Astrocyte of the cerebellum (primary cell): ENCODE data around the gene HSF5.
A peak's percentile ranks its signal among the peaks of the same experiment; 100 is the strongest.

Source experiments
- DNase-seq: peaks from one replicate; pipeline ENCODE4 v3.0.0-alpha.2; 2011; ENCODE audit warnings: low read depth
- H3K4me3 ChIP-seq: 2 replicates; pipeline ENCODE4 v1.5.1; 2011; ENCODE audit warnings: mild to moderate bottlenecking, low read depth, low read length, moderate library complexity
- in situ Hi-C: cut with HindIII; loops from 2 replicates; pipeline ENCODE4 v1.10.0; 2017; ENCODE audit warnings: low sequenced_read_pairs
- TF ChIP-seq, protein P1 (sequence below): IDR thresholded peaks from 2 replicates; pipeline ENCODE4 v1.5.1; 2012; ENCODE audit warnings: low read length, low read depth, moderate library complexity, mild to moderate bottlenecking; ENCODE audit errors: missing control alignments

Gene HSF5

DNA sequence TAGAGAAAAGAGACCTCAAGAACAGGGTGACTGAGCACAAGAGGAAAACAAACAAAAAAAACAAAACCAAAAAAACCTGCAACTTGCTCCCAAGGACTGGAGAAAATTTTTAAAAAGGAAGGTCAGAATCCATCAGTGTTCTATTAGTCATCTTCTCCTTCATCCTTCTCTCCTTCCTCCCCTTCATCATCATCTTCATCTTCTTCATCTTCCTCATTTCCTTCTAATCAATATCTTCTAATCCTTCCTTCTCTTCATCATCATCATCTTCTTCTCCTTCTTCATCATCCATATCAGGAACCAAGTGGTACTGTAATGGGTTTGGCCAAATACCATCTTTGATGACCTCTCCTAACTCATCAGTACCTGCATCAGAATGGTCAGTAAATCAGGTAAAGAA, 12.2 kb downstream of the HSF5 start:
- no peak for DNase-seq
- TF ChIP-seq, protein P1, sequence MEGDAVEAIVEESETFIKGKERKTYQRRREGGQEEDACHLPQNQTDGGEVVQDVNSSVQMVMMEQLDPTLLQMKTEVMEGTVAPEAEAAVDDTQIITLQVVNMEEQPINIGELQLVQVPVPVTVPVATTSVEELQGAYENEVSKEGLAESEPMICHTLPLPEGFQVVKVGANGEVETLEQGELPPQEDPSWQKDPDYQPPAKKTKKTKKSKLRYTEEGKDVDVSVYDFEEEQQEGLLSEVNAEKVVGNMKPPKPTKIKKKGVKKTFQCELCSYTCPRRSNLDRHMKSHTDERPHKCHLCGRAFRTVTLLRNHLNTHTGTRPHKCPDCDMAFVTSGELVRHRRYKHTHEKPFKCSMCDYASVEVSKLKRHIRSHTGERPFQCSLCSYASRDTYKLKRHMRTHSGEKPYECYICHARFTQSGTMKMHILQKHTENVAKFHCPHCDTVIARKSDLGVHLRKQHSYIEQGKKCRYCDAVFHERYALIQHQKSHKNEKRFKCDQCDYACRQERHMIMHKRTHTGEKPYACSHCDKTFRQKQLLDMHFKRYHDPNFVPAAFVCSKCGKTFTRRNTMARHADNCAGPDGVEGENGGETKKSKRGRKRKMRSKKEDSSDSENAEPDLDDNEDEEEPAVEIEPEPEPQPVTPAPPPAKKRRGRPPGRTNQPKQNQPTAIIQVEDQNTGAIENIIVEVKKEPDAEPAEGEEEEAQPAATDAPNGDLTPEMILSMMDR: no peak
- in situ Hi-C loops: no loop called here
- H3K4me3 ChIP-seq: no peak overlapping the region

DNA sequence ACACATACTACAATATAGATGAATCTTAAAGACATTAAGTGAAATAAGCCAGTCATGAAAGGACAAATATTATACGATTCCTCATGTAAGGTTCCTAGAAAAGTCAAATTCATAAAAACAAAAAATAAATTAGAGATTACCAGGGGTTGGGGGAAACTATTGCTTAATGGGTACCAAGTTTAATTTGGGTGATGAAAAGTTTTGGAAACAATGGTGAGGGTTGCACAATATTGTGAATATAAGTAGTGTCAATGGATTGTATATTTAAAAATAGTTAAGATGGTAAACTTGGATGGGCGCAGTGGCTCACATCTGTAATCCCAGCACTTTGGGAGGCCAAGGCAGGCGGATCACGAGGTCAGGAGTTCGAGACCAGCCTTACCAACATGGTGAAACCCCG, 17.9 kb downstream of the HSF5 start:
- no peak overlapping the region for H3K4me3 ChIP-seq
- DNase-seq: no peak
- TF ChIP-seq, protein P1: no peak
- in situ Hi-C loops: no loop called here

- in situ Hi-C loops: no loop called here
- no peak overlapping the region for H3K4me3 ChIP-seq
- TF ChIP-seq, protein P1: no peak
- DNase-seq: no peak
Observed at GRCh38 chr17:58468944-58469343, 19.3 kb downstream of the HSF5 start.

GRCh38 chr17:58455491-58455890, 32.7 kb downstream of the HSF5 start:
- in situ Hi-C loops: no loop called here
- TF ChIP-seq, protein P1: no peak
- DNase-seq: no peak
- H3K4me3 ChIP-seq: no peak overlapping the region

DNA sequence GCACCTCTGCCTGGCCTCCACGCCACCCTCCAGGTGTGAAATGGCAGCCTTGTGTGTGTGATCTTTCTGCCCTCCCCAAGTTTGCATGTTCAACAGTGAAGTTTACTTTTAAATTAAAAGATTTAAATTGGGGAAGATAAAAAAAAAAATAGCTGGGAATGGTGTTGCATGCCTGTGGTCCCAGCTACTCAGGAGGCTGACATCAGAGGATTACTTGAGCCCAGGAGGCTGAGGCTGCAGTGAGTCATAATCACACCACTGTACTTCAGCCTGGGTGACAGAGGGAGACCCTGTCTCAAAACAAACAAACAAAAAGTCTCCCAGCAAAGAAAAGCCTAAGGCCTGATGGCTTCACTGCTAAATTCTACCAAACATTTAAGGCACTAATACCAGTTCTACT, 35.5 kb downstream of the HSF5 start:
- in situ Hi-C loops: no loop called here
- DNase-seq: no peak
- TF ChIP-seq, protein P1: no peak
- no peak overlapping the region for H3K4me3 ChIP-seq

DNA sequence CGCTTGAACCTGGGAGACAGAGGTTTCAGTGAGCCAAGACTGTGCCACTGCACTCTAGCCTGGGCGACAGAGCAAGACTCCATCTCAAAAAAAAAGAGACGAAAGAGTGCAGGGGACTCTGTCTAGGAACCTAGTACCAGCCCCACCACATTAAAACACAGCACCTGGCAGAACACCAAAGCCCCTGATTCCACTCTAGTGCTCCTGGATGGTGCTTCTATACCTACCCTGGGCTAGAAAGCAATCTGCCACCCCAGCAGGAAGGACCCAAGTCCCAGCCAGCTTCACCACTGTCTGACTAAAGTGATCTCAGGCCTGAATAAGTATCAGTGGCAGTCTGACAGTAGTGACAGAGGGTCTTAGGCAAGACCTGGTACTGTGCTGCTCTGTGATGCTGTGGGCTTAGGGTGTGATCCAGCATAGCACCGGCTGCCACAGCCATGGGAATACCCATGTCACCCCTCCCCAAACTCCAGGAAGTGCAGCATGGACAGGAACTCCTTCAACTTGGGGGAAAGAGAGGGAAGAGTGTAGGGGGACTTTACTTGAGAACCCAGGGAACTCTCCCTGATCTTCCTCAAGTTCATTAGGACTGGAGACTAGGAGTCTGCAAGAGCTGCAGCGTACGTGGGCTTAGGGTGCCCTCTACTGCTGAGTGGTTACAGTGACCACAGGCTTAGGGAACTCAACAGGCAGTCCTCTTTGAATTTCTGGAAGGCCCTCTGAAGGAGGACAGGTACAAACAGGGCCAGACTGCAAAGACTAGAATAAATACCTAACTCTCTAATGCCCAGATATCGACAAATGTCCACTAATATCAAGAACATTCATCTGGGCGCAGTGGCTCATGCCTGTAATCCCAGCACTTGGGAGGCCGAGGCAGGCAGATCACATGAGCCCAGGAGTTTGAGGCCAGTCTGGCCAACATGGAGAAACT, 40.9 kb downstream of the HSF5 start:
- no peak overlapping the region for H3K4me3 ChIP-seq
- in situ Hi-C loops: loop anchor here (25.0 kb wide), 1 partner anchor 160 kb away; the partner anchor contains the start of gene MPO
- TF ChIP-seq, protein P1: peak; percentile 88

More for the DNA sequence above, 40.9 kb downstream of the HSF5 start:
- DNase-seq: peak; percentile 81
